Midbrain (tissue), 1 donor: ENCODE results near the gene DIP2C.
"Not testable (repeated sequence)": the region's sequence is repeated elsewhere in the genome, so short reads cannot be mapped to it uniquely, and the experiment has no call there.

Experiments
- DNase-seq: peaks from one replicate; lab custom pipeline; 2025; lab: John Stamatoyannopoulos, UW

The DIP2C gene

DNA sequence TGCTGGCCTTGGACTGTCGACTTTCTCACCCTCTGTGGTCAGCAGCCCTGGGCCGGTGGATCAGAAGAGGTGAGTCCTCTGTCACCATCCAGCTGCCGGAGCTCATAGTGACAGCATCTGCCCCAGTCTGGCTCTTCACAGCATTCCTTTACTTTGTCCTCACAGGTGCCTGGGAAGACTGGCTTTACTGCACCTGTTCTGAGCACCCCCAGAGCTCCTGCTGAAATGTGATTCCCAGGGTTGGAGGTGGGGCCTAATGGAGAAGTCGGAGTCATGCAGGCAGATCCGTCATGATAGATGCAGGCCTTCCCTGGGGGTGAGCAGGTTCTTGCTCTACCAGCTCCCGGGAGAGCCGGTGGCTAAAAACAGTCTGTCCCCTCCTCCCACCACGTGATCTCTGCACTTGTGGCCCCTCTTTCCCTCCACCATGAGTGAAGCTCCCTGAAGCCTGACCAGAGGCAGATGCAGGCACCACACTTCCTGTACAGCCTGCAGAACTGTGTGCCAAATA, 382.7 kb downstream of the DIP2C start:
- DNase-seq: no peak

DNA sequence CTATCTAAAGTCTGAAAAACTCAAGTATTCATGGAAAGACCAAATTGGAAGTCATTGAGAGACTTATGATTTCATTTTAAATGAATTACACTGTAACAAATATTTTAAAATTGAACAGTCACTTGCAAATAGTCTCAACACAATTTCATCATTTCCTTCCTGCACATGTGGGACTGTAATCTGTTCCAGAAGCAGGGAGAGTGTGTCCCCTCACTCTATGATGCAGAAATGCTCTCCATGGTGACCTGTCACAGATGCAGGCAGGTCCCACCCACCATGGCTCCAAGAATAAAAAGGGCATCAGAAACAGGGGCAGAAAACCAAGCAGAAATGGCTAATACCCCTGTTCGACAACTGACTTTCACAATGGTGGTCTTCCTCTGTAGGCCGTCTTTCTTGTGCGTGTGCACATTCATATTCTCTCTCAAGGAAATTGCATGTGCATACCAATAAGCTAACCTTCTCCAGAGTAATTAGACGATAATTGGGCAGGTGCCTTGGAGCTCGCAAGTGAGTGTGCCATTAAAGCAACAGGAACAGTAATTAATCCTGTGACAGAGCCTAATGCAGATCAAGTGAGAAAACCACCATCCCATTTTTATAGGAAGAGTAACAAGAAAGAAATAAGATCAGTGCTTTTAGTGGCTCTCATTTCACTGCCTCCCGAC, 383.3 kb downstream of the DIP2C start:
- DNase-seq: no peak

GRCh38 chr10:305034-305433, 384.4 kb downstream of the DIP2C start:
- DNase-seq: no peak

- no peak for DNase-seq
Measured at GRCh38 chr10:301536-301935, 387.9 kb downstream of the DIP2C start.

- not testable (repeated sequence) for DNase-seq
Measured at GRCh38 chr10:300580-300979, 388.9 kb downstream of the DIP2C start.

GRCh38 chr10:299969-300368, 389.5 kb downstream of the DIP2C start:
- no peak for DNase-seq

DNA sequence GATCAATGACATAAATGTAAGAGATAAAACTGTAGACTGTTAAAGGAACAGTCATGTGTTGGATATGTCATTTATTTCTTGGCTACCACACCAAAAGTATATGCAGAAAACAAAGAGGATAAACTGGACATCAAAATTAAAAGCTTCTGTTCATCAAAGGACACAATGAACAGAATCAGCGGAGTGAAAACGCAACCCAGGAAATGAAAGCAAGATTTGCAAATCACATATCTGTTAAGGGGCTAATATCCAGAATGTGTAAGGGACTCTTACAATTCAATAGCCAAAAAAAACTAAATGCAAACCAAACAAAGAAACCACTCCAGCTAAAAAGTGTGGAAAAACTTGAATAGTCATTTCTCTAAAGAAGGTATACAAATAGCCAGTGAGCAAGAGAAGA, 390.0 kb downstream of the DIP2C start:
- no peak for DNase-seq

DNA sequence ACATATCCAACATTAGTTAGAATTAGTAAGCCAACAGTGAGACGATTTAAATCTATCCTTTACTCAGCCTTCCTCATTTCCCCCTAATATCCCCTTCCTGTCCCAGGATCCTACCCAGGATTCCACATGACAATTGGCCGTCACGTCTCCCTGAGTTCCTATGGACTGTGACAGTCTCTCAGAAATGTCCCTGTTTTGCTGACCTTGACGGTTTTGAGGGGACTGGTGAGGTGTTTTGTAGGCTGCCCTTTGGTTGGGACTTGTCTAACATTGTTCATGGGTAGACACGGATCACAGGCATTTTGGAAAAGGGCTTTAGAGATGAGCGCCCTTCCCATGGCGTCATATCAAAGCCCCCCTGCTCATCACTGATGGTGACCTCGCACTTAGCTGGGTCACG, 391.4 kb downstream of the DIP2C start:
- no peak for DNase-seq

GRCh38 chr10:297567-297966, 391.9 kb downstream of the DIP2C start:
- no peak for DNase-seq

GRCh38 chr10:293636-294035, 395.8 kb downstream of the DIP2C start:
- DNase-seq: no peak

DNA sequence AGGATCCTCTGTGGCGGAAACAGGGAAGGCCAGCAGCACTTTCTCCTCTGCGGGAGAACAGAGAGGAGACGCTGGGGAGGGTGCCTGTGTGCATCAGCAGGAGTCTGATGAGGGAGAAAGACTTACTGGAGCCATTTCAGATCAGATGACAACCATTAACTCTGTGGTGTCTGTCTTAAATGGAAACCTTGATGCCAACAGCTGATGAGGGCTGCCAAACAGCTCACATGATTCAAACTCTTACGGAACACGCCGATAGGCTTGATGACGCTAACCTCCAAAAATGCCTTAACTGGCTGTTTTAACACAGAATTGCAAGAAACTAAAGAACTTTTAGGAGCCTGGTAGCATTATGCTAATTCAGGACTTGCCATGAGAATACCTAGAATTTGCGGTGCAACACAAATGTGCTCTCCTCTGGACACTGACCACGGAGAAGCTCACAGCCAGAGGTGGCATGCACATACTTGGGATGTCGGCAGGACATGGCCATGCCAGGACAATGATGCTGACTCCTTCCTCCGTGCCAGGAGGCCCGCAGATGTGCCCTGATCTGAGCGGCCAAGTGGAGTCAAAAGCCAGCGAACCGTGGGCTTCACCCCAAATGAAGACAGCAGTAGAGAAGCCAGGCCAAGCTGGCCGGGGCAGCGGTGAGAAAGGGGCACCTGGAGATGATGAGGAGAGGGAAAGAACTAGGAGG, 399.3 kb downstream of the DIP2C start:
- DNase-seq: no peak

DNA sequence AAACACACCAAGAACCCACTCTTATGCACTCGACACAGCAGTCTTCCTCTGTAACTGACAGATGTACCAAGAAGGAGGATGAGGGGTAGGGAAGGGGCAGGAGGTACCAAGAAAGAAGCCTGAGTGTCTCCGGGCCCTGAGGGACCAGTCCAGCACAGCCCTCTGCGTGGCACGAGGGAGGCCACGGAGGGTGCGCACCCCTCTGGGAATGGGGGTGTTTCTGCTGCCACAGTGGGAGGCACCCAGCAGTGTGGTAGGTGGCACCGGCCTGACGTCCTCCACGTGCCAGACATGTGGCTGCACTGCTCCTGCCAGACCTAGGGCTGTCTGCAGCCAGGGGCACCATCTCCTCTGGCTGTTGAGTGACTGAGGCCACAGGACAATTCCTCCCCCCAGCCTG, 399.9 kb downstream of the DIP2C start:
- DNase-seq: no peak

DNA sequence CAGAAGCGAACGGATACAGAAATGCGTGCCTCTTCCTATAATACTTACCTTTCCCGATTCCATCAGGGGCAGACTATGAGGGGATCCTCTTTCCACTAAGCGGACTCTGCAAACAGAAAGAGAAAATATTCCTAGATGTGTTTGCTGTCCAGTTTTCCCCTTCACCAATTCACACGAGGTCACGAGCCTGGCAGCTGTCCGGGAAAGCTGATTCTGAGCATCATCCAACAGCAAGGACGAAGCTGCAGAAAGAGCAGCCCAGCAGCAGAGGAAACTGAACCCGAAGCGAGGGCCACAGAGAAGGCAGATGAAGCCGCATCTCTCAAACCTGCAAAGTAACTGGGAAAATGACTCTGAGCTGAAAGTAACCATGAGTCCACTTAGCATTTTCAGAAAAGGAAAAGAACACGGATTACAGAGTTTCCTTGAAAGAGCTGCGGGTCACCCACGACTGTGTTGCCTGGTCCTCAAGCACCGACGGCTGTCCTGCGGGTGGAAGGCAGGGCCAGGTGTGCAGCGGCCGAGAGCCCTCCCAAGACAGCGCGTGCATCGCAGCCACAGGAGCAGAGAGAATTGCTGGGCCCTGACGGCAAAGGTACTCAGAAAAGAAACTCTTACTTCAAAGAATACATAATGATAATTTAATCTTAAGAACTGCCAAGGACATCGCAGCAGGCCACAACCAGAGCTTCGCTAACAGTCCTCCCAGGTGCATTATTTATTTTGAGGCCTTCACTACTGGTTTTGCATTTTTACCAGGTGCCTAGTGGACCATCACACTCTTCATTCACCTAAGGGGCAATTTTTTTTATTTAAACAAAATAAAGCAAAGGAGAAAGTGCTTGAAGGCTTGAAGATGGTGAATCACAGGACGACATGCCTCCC, 400.9 kb downstream of the DIP2C start:
- DNase-seq: no peak

- no peak for DNase-seq
Measured at GRCh38 chr10:287814-288213, 401.7 kb downstream of the DIP2C start.

GRCh38 chr10:287026-287709, 402.3 kb downstream of the DIP2C start:
- no peak for DNase-seq

- DNase-seq: no peak
Measured at GRCh38 chr10:285216-285615, 404.3 kb downstream of the DIP2C start.

GRCh38 chr10:283916-284356, 405.5 kb downstream of the DIP2C start:
- DNase-seq: no peak

- DNase-seq: no peak
Measured at GRCh38 chr10:283140-283479, 406.4 kb downstream of the DIP2C start.

DNA sequence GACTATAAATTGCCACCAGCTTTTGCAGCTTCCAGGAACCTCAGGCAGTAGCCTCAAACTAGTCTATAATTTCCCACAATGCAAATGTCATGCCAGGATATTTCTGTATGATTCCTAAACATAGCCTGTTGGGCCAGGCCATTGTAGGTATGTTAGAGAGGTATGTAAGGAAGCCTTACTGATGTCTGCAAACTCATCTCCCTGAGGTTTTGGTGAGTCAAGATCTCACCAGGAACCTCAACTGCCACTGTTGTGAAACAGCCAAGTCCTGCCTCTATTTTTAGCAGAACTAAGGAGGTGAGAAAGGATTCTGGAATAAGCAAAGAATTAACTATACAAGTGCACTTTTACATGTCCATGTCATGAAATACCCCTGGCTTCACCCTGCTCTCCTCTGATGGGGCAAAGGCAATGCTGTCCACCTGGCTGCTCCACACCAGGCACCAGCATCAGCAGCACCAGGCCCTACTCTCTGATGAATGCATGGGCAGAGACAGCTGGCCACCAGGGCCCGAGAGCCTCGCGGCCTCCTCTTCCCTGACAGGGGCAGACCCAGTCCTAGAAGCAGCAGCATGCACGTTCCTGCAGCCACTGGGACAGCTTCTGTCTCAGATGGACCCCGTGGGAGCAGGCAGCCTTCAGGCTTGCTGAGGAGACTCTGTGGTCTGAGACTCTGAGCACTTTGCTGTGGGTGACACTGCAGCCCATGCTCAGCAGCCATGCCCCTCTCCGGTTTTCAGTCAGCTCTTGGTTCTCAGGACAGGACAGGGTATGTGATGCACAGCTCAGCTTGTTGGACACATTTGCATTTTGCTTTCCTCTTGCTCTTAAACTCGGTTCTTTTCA, 407.0 kb downstream of the DIP2C start:
- no peak for DNase-seq

DNA sequence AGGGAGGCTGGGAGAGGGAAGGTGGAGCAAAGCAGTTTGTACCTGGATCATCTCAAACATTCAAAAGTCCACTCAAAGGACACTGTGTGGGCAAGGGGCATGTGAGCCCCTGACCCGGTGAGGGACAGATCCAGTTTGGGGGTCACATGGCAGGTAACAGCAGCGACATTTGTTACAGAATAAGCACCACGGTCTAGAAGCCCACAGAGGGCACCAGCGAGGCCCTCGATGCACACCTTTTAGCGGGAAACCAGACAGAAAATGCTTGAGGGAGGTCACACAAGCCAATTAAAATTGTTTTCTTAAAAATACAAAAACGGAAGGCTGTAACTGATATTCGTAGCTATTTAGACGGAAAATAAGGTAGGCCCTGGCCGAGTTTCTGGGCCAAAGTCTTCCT, 409.8 kb downstream of the DIP2C start:
- no peak for DNase-seq

DNA sequence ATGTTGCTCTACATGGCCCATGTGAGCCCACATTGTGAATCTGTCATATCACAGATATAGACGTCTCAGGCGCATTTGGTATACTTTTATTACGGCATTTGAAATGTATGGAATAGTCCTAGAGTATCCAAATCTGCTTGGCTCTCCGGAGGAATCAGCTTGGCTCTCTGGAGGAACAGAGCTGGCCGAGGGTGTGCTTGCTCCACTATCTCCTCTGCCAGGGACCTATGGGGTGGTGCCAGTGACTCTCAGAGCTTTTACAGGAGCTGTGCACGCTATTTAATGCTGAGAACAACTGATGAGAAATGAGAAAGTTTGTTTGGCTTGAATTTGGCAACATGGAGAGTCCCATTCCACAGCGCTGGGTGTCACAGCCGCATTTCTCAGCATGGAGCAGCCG, 410.2 kb downstream of the DIP2C start:
- DNase-seq: no peak
